ENCODE results near the gene COL6A1. TPM values are rescaled to one million over a fixed set of nuclear protein-coding genes. Genes with fewer than 3 reads are reported as not detected.

COL6A1 gene
- polyA plus RNA-seq, 1 of the 3 experiments (the other 2 are of a cell fraction): 107 TPM

DNA sequence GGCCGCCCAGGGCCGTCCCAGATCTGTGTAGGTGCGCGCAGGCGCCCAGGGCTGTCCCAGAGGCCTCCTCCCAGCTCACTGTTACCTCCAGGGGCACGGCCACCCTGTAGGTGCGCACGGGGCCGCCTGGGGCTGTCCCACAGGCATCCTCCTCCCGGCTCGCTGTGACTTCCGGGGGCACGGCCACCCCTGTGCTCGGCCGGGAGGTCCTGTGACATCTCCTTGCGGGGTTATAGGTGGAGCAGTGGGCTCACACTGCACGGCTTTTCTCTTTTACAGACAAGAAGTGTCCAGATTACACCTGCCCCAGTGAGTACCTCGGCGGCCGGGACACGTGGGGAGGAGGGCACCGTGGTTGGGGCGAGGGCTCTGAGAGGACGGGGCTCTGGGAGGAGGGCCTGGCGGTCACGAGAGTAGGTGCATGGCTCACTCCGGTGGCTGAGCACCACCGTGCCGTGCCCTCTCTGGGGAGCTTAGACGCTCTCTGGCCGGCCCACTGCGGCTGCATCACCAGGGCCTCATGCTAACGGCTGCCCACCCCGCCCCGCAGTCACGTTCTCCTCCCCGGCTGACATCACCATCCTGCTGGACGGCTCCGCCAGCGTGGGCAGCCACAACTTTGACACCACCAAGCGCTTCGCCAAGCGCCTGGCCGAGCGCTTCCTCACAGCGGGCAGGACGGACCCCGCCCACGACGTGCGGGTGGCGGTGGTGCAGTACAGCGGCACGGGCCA, 21.4 kb downstream of the COL6A1 start:
- Histone ChIP-seq H3K4me2 (no peak overlapping the region), H4K20me1 (ENCODE audit: insufficient read depth) (no peaks in the 10 kb centered on the region), H3K9me3 (no peaks in the 10 kb centered on the region), H3K79me2 (ENCODE audit: insufficient read depth) (no peaks in the 10 kb centered on the region), H3K4me1 (ENCODE audit: control insufficient read depth in 1 of 2, insufficient read depth in 2 of 2, low read depth in 1 of 2, low read length in 1 of 2) (no peaks in the 10 kb centered on the region; a peak in 1 of 4 replicates), H3K27me3 (ENCODE audit: insufficient read depth) (no peaks in the 10 kb centered on the region), H3F3A (replicated peaks; ENCODE audit: insufficient read depth) (no peaks in the 10 kb centered on the region), H2AFZ (ENCODE audit: low read depth) (no peak overlapping the region), H3K9ac (no peak overlapping the region), H3K4me3 (ENCODE audit: low read depth in 2 of 2, low read length in 1 of 2) (no peak overlapping the region), H3K36me3 (replicated peaks in 1 of 2; ENCODE audit: control insufficient read depth in 1 of 2, insufficient read depth in 2 of 2, low read length in 1 of 2) (peaks cover 0 to 8% of the 10 kb centered on the region in 2 experiments), H3K9me2 (no peaks in the 10 kb centered on the region), H3K27ac (ENCODE audit: low read depth in 2 of 2, low read length in 1 of 2) (no peak overlapping the region)
- 93% methylated on average over 13 of the region's 54 CpGs for WGBS (ENCODE audit: low lambda C conversion rate)
- no peak for DNase-seq
- ChIA-PET CTCF (no interaction called here), POLR2A (no interaction called here)
- TF ChIP-seq CHD2 (IDR thresholded peaks at IDR 0.05; ENCODE audit: low read length, partially characterized antibody) (no peak), GABPA (IDR thresholded peaks at IDR 0.05; ENCODE audit: low read depth) (no peak), MXI1 (IDR thresholded peaks at IDR 0.05; ENCODE audit: low read depth, low read length) (no peak), EP300 (IDR thresholded peaks at IDR 0.05; ENCODE audit: borderline replicate concordance in 1 of 2, low read depth in 1 of 2, low read length in 1 of 2) (no peak), GATA2 (CRISPR knock-in tag; IDR thresholded peaks at IDR 0.05) (no peak), NRF1 (IDR thresholded peaks at IDR 0.05; ENCODE audit: low read depth, low read length) (no peak), SIN3A (IDR thresholded peaks at IDR 0.05; ENCODE audit: borderline replicate concordance, low read depth, low read length) (no peak), FOSL2 (IDR thresholded peaks at IDR 0.05; ENCODE audit: borderline replicate concordance, low read depth) (no peak), RAD21 (IDR thresholded peaks at IDR 0.05; ENCODE audit: low read length) (no peak), FOXJ3 (CRISPR knock-in tag; IDR thresholded peaks at IDR 0.05) (no peak), NFIC (IDR thresholded peaks at IDR 0.05; ENCODE audit: borderline replicate concordance) (no peak)
- TF ChIP-seq, protein P1, sequence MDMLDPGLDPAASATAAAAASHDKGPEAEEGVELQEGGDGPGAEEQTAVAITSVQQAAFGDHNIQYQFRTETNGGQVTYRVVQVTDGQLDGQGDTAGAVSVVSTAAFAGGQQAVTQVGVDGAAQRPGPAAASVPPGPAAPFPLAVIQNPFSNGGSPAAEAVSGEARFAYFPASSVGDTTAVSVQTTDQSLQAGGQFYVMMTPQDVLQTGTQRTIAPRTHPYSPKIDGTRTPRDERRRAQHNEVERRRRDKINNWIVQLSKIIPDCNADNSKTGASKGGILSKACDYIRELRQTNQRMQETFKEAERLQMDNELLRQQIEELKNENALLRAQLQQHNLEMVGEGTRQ (IDR thresholded peaks at IDR 0.05; ENCODE audit: borderline replicate concordance, low read depth, low read length): no peak

DNA sequence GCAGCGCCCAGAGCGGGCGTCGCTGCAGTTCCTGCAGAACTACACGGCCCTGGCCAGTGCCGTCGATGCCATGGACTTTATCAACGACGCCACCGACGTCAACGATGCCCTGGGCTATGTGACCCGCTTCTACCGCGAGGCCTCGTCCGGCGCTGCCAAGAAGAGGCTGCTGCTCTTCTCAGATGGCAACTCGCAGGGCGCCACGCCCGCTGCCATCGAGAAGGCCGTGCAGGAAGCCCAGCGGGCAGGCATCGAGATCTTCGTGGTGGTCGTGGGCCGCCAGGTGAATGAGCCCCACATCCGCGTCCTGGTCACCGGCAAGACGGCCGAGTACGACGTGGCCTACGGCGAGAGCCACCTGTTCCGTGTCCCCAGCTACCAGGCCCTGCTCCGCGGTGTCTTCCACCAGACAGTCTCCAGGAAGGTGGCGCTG, 22.0 kb downstream of the COL6A1 start:
- Histone ChIP-seq H4K20me1 (ENCODE audit: insufficient read depth) (no peaks in the 10 kb centered on the region), H3K36me3 (replicated peaks in 1 of 2; ENCODE audit: control insufficient read depth in 1 of 2, insufficient read depth in 2 of 2, low read length in 1 of 2) (peaks cover 0 to 3% of the 10 kb centered on the region in 2 experiments), H2AFZ (ENCODE audit: low read depth) (no peak overlapping the region), H3K27me3 (ENCODE audit: insufficient read depth) (no peaks in the 10 kb centered on the region), H3K9ac (no peak overlapping the region), H3K9me3 (no peaks in the 10 kb centered on the region), H3F3A (replicated peaks; ENCODE audit: insufficient read depth) (no peaks in the 10 kb centered on the region), H3K4me3 (ENCODE audit: low read depth in 2 of 2, low read length in 1 of 2) (no peak overlapping the region), H3K4me2 (no peak overlapping the region), H3K9me2 (no peaks in the 10 kb centered on the region), H3K79me2 (ENCODE audit: insufficient read depth) (no peaks in the 10 kb centered on the region), H3K27ac (ENCODE audit: low read depth in 2 of 2, low read length in 1 of 2) (no peak overlapping the region), H3K4me1 (ENCODE audit: control insufficient read depth in 1 of 2, insufficient read depth in 2 of 2, low read depth in 1 of 2, low read length in 1 of 2) (no peaks in the 10 kb centered on the region; a peak in 1 of 4 replicates)
- ChIA-PET POLR2A (no interaction called here), CTCF (no interaction called here)
- WGBS (ENCODE audit: low lambda C conversion rate): 92% methylated on average over 41 of the region's 42 CpGs
- no peak for DNase-seq
- TF ChIP-seq, protein P2, sequence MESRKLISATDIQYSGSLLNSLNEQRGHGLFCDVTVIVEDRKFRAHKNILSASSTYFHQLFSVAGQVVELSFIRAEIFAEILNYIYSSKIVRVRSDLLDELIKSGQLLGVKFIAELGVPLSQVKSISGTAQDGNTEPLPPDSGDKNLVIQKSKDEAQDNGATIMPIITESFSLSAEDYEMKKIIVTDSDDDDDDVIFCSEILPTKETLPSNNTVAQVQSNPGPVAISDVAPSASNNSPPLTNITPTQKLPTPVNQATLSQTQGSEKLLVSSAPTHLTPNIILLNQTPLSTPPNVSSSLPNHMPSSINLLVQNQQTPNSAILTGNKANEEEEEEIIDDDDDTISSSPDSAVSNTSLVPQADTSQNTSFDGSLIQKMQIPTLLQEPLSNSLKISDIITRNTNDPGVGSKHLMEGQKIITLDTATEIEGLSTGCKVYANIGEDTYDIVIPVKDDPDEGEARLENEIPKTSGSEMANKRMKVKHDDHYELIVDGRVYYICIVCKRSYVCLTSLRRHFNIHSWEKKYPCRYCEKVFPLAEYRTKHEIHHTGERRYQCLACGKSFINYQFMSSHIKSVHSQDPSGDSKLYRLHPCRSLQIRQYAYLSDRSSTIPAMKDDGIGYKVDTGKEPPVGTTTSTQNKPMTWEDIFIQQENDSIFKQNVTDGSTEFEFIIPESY (IDR thresholded peaks at IDR 0.05; ENCODE audit: borderline replicate concordance, low read depth): no peak
- TF ChIP-seq, protein P1 (IDR thresholded peaks at IDR 0.05; ENCODE audit: borderline replicate concordance, low read depth, low read length): no peak
- TF ChIP-seq FOXJ3 (CRISPR knock-in tag; IDR thresholded peaks at IDR 0.05) (no peak), TCF12 (IDR thresholded peaks at IDR 0.05) (no peak), RFX5 (IDR thresholded peaks at IDR 0.05; ENCODE audit: low read length) (no peak), MXI1 (IDR thresholded peaks at IDR 0.05; ENCODE audit: low read depth, low read length) (no peak), YY1 (IDR thresholded peaks at IDR 0.05; ENCODE audit: low read depth) (no peak), NFIC (IDR thresholded peaks at IDR 0.05; ENCODE audit: borderline replicate concordance) (no peak), MEF2A (IDR thresholded peaks at IDR 0.05; ENCODE audit: borderline replicate concordance, low read depth) (no peak), CHD2 (IDR thresholded peaks at IDR 0.05; ENCODE audit: low read length, partially characterized antibody) (no peak)
- TF ChIP-seq, protein P3, sequence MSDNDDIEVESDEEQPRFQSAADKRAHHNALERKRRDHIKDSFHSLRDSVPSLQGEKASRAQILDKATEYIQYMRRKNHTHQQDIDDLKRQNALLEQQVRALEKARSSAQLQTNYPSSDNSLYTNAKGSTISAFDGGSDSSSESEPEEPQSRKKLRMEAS (IDR thresholded peaks at IDR 0.05; ENCODE audit: low read depth): no peak
- TF ChIP-seq, protein P4, sequence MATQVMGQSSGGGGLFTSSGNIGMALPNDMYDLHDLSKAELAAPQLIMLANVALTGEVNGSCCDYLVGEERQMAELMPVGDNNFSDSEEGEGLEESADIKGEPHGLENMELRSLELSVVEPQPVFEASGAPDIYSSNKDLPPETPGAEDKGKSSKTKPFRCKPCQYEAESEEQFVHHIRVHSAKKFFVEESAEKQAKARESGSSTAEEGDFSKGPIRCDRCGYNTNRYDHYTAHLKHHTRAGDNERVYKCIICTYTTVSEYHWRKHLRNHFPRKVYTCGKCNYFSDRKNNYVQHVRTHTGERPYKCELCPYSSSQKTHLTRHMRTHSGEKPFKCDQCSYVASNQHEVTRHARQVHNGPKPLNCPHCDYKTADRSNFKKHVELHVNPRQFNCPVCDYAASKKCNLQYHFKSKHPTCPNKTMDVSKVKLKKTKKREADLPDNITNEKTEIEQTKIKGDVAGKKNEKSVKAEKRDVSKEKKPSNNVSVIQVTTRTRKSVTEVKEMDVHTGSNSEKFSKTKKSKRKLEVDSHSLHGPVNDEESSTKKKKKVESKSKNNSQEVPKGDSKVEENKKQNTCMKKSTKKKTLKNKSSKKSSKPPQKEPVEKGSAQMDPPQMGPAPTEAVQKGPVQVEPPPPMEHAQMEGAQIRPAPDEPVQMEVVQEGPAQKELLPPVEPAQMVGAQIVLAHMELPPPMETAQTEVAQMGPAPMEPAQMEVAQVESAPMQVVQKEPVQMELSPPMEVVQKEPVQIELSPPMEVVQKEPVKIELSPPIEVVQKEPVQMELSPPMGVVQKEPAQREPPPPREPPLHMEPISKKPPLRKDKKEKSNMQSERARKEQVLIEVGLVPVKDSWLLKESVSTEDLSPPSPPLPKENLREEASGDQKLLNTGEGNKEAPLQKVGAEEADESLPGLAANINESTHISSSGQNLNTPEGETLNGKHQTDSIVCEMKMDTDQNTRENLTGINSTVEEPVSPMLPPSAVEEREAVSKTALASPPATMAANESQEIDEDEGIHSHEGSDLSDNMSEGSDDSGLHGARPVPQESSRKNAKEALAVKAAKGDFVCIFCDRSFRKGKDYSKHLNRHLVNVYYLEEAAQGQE (IDR thresholded peaks at IDR 0.05; ENCODE audit: low read depth, low read length): no peak
